WTC11 (cell line): ENCODE measurements around the gene OR1K1. TPM values are rescaled to one million over a fixed set of nuclear protein-coding genes. Genes with fewer than 3 reads are reported as not detected.
A peak's percentile ranks its signal among the peaks of the same experiment; 100 is the strongest.
"Not testable (repeated sequence)": the region's sequence is repeated elsewhere in the genome, so short reads cannot be mapped to it uniquely, and the experiment has no call there.

ENCODE experiments used
- ATAC-seq: fragments of 200-7000 bp; cut with Tn5 transposase; 2 replicates; pipeline ENCODE4 v1.10.0; 2021; ENCODE audit warnings: mild to moderate bottlenecking, moderate library complexity
- CTCF ChIA-PET: fragments of 300-600 bp; sonication (Branson Sonifier 250); formaldehyde crosslinking; loops from one replicate; lab custom pipeline; 2021; ENCODE audit warnings: antibody characterized with exemption; lab: Charles Lee
- POLR2A ChIA-PET: fragments of 350-600 bp; sonication (Branson Sonifier 250); formaldehyde crosslinking; loops from one replicate; lab custom pipeline; 2021; ENCODE audit warnings: antibody characterized with exemption; lab: Charles Lee
- DNase-seq: peaks from one replicate; pipeline ENCODE4 v3.0.0; 2021; ENCODE audit warnings: low spot score
- H3K27ac Mint-ChIP-seq: 2 replicates; pipeline ENCODE4 v1.8.0; 2021; ENCODE audit warnings: mixed read lengths
- H3K27me3 Mint-ChIP-seq: 2 replicates; pipeline ENCODE4 v1.8.0; 2021; ENCODE audit warnings: low read depth, mild to moderate bottlenecking, moderate library complexity, mixed read lengths
- H3K36me3 Mint-ChIP-seq: 2 replicates; pipeline ENCODE4 v1.8.0; 2021; ENCODE audit warnings: mixed read lengths
- H3K4me1 Mint-ChIP-seq: 2 replicates; pipeline ENCODE4 v1.8.0; 2022; ENCODE audit warnings: mixed read lengths
- H3K4me3 Mint-ChIP-seq: 2 replicates; pipeline ENCODE4 v1.8.0; 2021; ENCODE audit warnings: mild to moderate bottlenecking, moderate library complexity, mixed read lengths
- H3K9me3 Mint-ChIP-seq: 2 replicates; pipeline ENCODE4 v1.8.0; 2021; ENCODE audit warnings: mixed read lengths
- CTCF ChIP-seq: fragments of 200-600 bp; IDR thresholded peaks from 2 replicates; pipeline ENCODE4 v1.8.0; 2022; ENCODE audit warnings: antibody characterized with exemption
- EMX1 ChIP-seq: fragments of 250-450 bp; sonication (Bioruptor Pico); IDR thresholded peaks from 2 replicates; pipeline ENCODE4 v1.8.0; 2021; ENCODE audit warnings: mild to moderate bottlenecking
- JAZF1 ChIP-seq: fragments of 250-450 bp; sonication (Bioruptor Pico); IDR thresholded peaks from 2 replicates; pipeline ENCODE4 v1.9.0; 2021; ENCODE audit warnings: moderate library complexity, mild to moderate bottlenecking, inconsistent platforms
- SP1 ChIP-seq: sonication (generic); formaldehyde crosslinking; conservative IDR thresholded peaks from 2 replicates; pipeline ENCODE4 v1.8.1; 2022; ENCODE audit warnings: missing genetic modification reagents
- TP53 ChIP-seq: sonication (generic); formaldehyde crosslinking; IDR thresholded peaks from 2 replicates; pipeline ENCODE4 v1.8.1; 2023; ENCODE audit warnings: mild to moderate bottlenecking, missing genetic modification reagents
- total RNA-seq: library from RNA; stranded (reverse); gene quantifications from 3 replicates; pipeline ENCODE4 v1.2.3, GENCODE V29; 2021
- TF ChIP-seq, protein P1 (sequence below): sonication (generic); formaldehyde crosslinking; IDR thresholded peaks from 2 replicates; pipeline ENCODE4 v1.8.0; 2022; ENCODE audit warnings: mild to moderate bottlenecking, missing genetic modification reagents
- TF ChIP-seq, protein P2 (sequence below): sonication (generic); formaldehyde crosslinking; conservative IDR thresholded peaks from 2 replicates; pipeline ENCODE4 v1.8.1; 2023; ENCODE audit warnings: mild to moderate bottlenecking, low read depth, missing genetic modification reagents, moderate library complexity

Gene OR1K1
- total RNA-seq, 1 experiment from 2014 or later: not detected

DNA sequence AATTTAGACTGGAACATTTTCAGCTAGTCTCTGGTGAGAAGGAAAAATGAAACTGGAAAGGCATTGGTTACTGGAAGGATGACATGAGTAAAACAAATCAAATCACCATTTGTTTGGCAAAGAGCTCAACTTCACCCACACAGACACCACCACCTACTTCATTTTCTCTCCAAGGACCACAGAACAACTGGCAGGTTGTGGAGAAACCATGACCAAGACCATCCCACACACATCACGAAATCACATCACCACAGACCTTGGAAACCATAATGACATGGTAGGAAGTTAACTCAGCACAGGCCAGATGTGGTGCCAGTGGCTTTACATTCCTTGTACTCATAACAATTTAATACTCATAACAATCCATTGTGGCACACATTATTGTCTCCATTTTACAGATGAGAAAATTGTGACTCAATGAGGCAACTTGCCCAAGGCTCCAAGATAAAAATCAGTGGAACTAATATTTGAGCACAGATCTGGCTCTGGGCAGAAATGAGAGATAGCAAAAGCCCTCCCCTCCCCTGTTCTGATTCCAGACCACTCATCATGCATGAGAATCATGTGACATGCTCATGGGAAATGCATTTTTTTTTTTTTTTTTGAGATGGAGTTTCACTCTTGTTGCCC, 7.5 kb downstream of the OR1K1 start (continued):
- TF ChIP-seq, protein P1, sequence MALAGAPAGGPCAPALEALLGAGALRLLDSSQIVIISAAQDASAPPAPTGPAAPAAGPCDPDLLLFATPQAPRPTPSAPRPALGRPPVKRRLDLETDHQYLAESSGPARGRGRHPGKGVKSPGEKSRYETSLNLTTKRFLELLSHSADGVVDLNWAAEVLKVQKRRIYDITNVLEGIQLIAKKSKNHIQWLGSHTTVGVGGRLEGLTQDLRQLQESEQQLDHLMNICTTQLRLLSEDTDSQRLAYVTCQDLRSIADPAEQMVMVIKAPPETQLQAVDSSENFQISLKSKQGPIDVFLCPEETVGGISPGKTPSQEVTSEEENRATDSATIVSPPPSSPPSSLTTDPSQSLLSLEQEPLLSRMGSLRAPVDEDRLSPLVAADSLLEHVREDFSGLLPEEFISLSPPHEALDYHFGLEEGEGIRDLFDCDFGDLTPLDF: no peak

GRCh38 chr9:122808141-122808540, 8.2 kb downstream of the OR1K1 start:
- H3K4me1 Mint-ChIP-seq: no peaks in the 10 kb centered on the region
- DNase-seq (no peak), ATAC-seq (no peak)
- H3K36me3 Mint-ChIP-seq: peaks cover 14% of the 10 kb centered on the region
- POLR2A ChIA-PET: no interaction called here
- peaks cover 26% of the 10 kb centered on the region for H3K9me3 Mint-ChIP-seq
- CTCF ChIA-PET: interaction anchor here (1.2 to 3.8 kb wide), 3 partner anchors 309 to 709 kb away, joined by 4 to 19 read pairs (median 19); no protein-coding TSS in a partner anchor
- TF ChIP-seq, protein P2, sequence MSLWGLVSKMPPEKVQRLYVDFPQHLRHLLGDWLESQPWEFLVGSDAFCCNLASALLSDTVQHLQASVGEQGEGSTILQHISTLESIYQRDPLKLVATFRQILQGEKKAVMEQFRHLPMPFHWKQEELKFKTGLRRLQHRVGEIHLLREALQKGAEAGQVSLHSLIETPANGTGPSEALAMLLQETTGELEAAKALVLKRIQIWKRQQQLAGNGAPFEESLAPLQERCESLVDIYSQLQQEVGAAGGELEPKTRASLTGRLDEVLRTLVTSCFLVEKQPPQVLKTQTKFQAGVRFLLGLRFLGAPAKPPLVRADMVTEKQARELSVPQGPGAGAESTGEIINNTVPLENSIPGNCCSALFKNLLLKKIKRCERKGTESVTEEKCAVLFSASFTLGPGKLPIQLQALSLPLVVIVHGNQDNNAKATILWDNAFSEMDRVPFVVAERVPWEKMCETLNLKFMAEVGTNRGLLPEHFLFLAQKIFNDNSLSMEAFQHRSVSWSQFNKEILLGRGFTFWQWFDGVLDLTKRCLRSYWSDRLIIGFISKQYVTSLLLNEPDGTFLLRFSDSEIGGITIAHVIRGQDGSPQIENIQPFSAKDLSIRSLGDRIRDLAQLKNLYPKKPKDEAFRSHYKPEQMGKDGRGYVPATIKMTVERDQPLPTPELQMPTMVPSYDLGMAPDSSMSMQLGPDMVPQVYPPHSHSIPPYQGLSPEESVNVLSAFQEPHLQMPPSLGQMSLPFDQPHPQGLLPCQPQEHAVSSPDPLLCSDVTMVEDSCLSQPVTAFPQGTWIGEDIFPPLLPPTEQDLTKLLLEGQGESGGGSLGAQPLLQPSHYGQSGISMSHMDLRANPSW (CRISPR knock-in tag): no peak
- no peak for TF ChIP-seq JAZF1 (CRISPR knock-in tag)
- no peak for TF ChIP-seq SP1 (CRISPR knock-in tag)
- TF ChIP-seq EMX1 (CRISPR knock-in tag): no peak
- H3K27me3 Mint-ChIP-seq: peaks cover 13% of the 10 kb centered on the region
- no peak overlapping the region for H3K27ac Mint-ChIP-seq
- no peak overlapping the region for H3K4me3 Mint-ChIP-seq

DNA sequence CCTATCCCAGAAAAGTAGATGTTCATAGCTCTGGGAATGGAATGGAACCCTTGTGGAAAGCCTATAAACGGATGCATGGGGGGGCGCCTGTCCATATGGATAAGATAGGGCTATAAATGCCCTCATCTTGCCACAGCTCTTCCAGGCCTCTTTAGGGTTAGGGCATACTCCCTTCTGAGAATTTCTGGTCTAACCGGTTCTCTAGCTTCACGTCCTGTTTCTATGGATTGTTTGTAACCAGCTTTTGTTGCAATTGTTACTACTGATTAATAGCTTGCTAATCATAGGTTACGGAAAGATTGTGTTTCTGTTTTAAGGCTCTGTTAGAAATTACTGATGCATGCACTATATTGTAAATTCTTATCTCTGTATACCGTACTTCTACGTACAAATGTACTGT, 9.3 kb downstream of the OR1K1 start:
- ATAC-seq, DNase-seq, H3K4me1 Mint-ChIP-seq, H3K27ac Mint-ChIP-seq: not testable (repeated sequence)
- peaks cover 14% of the 10 kb centered on the region for H3K36me3 Mint-ChIP-seq
- ChIA-PET CTCF (interaction anchor here (1.2 to 3.8 kb wide), 5 partner anchors 310 to 710 kb away, joined by 3 to 19 read pairs (median 12); no protein-coding TSS in a partner anchor), POLR2A (interaction anchor here (0.6 kb wide), 1 partner anchor 27 kb away, joined by 4 read pairs; no protein-coding TSS in a partner anchor)
- H3K9me3 Mint-ChIP-seq: peaks cover 25% of the 10 kb centered on the region
- peaks cover 11% of the 10 kb centered on the region for H3K27me3 Mint-ChIP-seq
- 0 out of 2 replicates have a peak overlapping the region, but pooled peaks have one; percentile 3 for H3K4me3 Mint-ChIP-seq

DNA sequence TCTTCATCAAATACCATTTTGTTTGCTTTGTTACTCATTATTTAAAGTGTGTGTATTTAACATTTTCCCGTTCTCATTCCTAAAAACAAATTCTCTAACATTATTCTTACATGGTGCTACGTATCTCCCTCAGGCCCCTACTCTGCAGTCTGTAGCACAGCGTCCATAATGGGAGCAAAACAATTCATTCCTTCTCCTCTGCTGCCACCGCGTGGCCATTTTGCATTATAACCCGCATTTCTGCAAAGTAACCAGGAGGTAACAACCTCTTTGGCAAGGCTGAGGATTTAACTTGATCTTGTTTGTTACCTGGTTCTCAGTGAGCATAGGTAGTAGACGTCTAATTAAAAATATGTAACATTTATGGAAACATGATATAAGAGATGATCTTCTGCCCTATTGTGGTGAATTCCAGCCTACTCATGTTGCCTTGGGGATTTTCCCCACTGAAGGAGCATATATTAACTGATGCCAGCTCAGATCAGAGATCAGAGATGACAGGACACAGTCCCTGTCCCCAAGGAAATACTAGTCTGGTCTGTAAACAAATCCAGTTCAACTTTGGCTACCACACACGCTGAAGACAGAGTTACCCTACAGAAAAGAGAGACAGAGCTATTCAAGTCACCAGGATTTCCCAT, 10.5 kb downstream of the OR1K1 start:
- ChIA-PET POLR2A (interaction anchor here (1.2 kb wide), 1 partner anchor 18 kb away, joined by 4 read pairs; the partner anchor contains the start of gene PDCL), CTCF (interaction anchor here (1.4 to 3.8 kb wide), 5 partner anchors 312 to 711 kb away, joined by 4 to 19 read pairs (median 12); no protein-coding TSS in a partner anchor)
- ATAC-seq (peak; percentile 94), DNase-seq (peak; percentile 81)
- Mint-ChIP-seq H3K27ac (no peak overlapping the region), H3K27me3 (peaks cover 11% of the 10 kb centered on the region), H3K36me3 (peaks cover 13% of the 10 kb centered on the region), H3K9me3 (peaks cover 19% of the 10 kb centered on the region), H3K4me3 (no peak overlapping the region), H3K4me1 (no peaks in the 10 kb centered on the region)
- peak; percentile 75 for TF ChIP-seq CTCF
- no peak for TF ChIP-seq TP53 (CRISPR knock-in tag)

DNA sequence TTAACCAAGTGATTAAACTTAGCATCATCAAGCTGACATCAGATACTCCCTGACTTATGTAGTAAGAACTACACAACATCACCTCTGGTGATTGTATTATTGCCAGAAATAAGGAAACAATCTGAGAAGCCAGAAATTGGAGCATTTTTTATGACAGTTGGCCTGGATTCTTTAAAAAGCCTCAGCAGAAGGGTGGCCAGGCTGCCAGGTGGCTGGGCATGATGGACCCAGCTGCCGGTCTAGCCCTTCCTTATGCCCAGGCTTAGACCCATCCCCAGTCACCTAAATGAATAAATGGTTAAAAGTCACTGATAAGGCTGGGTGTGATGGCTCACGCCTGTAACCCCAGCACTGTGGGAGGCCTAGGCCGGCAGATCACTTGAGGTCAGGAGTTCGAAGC, 12.8 kb downstream of the OR1K1 start:
- H3K27ac Mint-ChIP-seq: no peak overlapping the region
- TF ChIP-seq, protein P2 (CRISPR knock-in tag): no peak
- TF ChIP-seq, all 79 proteins: peak for 0

More for the DNA sequence above, 12.8 kb downstream of the OR1K1 start:
- Mint-ChIP-seq H3K27me3 (no peaks in the 10 kb centered on the region), H3K4me3 (no peak overlapping the region), H3K9me3 (no peaks in the 10 kb centered on the region), H3K4me1 (no peaks in the 10 kb centered on the region), H3K36me3 (peaks cover 6% of the 10 kb centered on the region)
- CTCF ChIA-PET: no interaction called here
- POLR2A ChIA-PET: no interaction called here
- ATAC-seq (no peak), DNase-seq (no peak)
